H1 (cell line): ENCODE data around the gene FAM111A. TPM values are rescaled to one million over a fixed set of nuclear protein-coding genes. Genes with fewer than 3 reads are reported as not detected.

Experiments used
- CTBP2 ChIP-seq: IDR thresholded peaks from 2 replicates; pipeline ENCODE4 v1.7.0; 2011; ENCODE audit warnings: borderline replicate concordance, mild to moderate bottlenecking, moderate library complexity, mixed read lengths, low read length; ENCODE audit not compliant: insufficient read depth, insufficient read length
- GABPA ChIP-seq: IDR thresholded peaks from 2 replicates; pipeline ENCODE4 v1.6.1; 2011; ENCODE audit warnings: mild to moderate bottlenecking, low read length, moderate library complexity, borderline replicate concordance; ENCODE audit not compliant: insufficient read depth
- polyA plus RNA-seq, 7 experiments: library from polyadenylated mRNA; depleted of rRNA in 3 of 7; stranded (reverse) in 5 of 7; unstranded in 2 of 7; fragments of >200 nt in 5 of 7; fragments of 200-250 nt in 2 of 7; gene quantifications; 1 replicate in 5 of 7; 2 replicates in 1 of 7; 4 replicates in 1 of 7; pipeline versions ENCODE4 v1.2.1 to v1.2.3, GENCODE V29; 2011 to 2013; ENCODE audit warnings: missing spikeins in 2 of 7, mixed read lengths in 2 of 7
- total RNA-seq: library from RNA; stranded (reverse); fragmentation: NEBNext Ultra II Directional; extraction: Animal tissue kit (Norgen Biotek cat#: 25700); gene quantifications from 2 replicates; pipeline ENCODE4 v1.2.1, GENCODE V29; 2021
- TF ChIP-seq, protein P1 (sequence below): fragments of 300-600 bp; sonication (generic); IDR thresholded peaks from 2 replicates; pipeline ENCODE4 v1.7.1; 2012; ENCODE audit warnings: low read length, moderate library complexity, mild to moderate bottlenecking, inconsistent platforms; ENCODE audit not compliant: insufficient replicate concordance

Gene FAM111A
- total and polyA plus RNA-seq, 2 of the 8 experiments (the other 6 are each of a cell fraction or from before 2014, with no cell fraction given): 10.2 to 29.9 TPM

DNA sequence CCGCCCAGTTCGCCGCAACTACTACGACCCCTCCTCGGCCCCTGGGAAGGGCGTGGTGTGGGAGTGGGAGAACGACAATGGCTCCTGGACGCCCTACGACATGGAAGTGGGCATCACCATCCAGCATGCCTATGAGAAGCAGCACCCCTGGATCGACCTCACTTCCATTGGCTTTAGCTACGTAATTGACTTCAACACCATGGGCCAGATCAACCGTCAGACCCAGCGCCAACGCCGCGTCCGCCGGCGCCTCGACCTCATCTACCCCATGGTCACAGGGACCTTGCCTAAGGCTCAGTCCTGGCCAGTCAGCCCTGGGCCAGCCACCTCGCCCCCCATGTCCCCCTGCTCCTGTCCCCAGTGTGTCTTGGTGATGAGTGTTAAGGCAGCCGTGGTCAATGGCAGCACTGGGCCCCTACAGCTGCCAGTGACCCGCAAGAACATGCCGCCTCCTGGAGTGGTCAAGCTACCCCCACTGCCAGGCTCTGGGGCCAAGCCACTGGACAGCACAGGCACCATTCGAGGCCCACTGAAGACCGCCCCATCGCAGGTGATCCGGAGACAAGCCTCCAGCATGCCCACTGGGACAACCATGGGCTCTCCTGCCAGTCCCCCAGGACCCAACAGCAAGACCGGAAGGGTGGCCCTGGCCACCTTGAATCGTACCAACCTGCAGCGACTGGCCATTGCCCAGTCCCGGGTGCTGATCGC is 39.2 kb downstream of the FAM111A start (continued):
- TF ChIP-seq CTBP2 (no peak), GABPA (no peak)
- TF ChIP-seq, protein P1, sequence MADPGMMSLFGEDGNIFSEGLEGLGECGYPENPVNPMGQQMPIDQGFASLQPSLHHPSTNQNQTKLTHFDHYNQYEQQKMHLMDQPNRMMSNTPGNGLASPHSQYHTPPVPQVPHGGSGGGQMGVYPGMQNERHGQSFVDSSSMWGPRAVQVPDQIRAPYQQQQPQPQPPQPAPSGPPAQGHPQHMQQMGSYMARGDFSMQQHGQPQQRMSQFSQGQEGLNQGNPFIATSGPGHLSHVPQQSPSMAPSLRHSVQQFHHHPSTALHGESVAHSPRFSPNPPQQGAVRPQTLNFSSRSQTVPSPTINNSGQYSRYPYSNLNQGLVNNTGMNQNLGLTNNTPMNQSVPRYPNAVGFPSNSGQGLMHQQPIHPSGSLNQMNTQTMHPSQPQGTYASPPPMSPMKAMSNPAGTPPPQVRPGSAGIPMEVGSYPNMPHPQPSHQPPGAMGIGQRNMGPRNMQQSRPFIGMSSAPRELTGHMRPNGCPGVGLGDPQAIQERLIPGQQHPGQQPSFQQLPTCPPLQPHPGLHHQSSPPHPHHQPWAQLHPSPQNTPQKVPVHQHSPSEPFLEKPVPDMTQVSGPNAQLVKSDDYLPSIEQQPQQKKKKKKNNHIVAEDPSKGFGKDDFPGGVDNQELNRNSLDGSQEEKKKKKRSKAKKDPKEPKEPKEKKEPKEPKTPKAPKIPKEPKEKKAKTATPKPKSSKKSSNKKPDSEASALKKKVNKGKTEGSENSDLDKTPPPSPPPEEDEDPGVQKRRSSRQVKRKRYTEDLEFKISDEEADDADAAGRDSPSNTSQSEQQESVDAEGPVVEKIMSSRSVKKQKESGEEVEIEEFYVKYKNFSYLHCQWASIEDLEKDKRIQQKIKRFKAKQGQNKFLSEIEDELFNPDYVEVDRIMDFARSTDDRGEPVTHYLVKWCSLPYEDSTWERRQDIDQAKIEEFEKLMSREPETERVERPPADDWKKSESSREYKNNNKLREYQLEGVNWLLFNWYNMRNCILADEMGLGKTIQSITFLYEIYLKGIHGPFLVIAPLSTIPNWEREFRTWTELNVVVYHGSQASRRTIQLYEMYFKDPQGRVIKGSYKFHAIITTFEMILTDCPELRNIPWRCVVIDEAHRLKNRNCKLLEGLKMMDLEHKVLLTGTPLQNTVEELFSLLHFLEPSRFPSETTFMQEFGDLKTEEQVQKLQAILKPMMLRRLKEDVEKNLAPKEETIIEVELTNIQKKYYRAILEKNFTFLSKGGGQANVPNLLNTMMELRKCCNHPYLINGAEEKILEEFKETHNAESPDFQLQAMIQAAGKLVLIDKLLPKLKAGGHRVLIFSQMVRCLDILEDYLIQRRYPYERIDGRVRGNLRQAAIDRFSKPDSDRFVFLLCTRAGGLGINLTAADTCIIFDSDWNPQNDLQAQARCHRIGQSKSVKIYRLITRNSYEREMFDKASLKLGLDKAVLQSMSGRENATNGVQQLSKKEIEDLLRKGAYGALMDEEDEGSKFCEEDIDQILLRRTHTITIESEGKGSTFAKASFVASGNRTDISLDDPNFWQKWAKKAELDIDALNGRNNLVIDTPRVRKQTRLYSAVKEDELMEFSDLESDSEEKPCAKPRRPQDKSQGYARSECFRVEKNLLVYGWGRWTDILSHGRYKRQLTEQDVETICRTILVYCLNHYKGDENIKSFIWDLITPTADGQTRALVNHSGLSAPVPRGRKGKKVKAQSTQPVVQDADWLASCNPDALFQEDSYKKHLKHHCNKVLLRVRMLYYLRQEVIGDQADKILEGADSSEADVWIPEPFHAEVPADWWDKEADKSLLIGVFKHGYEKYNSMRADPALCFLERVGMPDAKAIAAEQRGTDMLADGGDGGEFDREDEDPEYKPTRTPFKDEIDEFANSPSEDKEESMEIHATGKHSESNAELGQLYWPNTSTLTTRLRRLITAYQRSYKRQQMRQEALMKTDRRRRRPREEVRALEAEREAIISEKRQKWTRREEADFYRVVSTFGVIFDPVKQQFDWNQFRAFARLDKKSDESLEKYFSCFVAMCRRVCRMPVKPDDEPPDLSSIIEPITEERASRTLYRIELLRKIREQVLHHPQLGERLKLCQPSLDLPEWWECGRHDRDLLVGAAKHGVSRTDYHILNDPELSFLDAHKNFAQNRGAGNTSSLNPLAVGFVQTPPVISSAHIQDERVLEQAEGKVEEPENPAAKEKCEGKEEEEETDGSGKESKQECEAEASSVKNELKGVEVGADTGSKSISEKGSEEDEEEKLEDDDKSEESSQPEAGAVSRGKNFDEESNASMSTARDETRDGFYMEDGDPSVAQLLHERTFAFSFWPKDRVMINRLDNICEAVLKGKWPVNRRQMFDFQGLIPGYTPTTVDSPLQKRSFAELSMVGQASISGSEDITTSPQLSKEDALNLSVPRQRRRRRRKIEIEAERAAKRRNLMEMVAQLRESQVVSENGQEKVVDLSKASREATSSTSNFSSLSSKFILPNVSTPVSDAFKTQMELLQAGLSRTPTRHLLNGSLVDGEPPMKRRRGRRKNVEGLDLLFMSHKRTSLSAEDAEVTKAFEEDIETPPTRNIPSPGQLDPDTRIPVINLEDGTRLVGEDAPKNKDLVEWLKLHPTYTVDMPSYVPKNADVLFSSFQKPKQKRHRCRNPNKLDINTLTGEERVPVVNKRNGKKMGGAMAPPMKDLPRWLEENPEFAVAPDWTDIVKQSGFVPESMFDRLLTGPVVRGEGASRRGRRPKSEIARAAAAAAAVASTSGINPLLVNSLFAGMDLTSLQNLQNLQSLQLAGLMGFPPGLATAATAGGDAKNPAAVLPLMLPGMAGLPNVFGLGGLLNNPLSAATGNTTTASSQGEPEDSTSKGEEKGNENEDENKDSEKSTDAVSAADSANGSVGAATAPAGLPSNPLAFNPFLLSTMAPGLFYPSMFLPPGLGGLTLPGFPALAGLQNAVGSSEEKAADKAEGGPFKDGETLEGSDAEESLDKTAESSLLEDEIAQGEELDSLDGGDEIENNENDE: no peak
